ENCODE data around the gene LPAR2.
"Not testable (repeated sequence)": the region's sequence is repeated elsewhere in the genome, so short reads cannot be mapped to it uniquely, and the experiment has no call there.

- TF ChIP-seq ZNF384 (IDR thresholded peaks at IDR 0.05); FOXM1 (IDR thresholded peaks at IDR 0.05; ENCODE audit: borderline replicate concordance); SP1 (IDR thresholded peaks at IDR 0.05); TARDBP (IDR thresholded peaks at IDR 0.05): not testable (repeated sequence)
Measured at GRCh38 chr19:19665420-19665948, 37.5 kb upstream of the LPAR2 start.

All from HEK293T (cell line).